Hematopoietic multipotent progenitor cell treated with erythropoietin and hydrocortisone succinate and interleukin-3 and kit ligand, for 4 days (in vitro differentiated cells): ENCODE measurements around the gene CAMTA1.
"Not testable (repeated sequence)": the region's sequence is repeated elsewhere in the genome, so short reads cannot be mapped to it uniquely, and the experiment has no call there.

Experiments used
- DNase-seq: peaks from one replicate; pipeline ENCODE4 v3.0.0-alpha.2; 2015

CAMTA1 gene

GRCh38 chr1:7695497-7696117 is 910.4 kb downstream of the CAMTA1 start:
- no peak for DNase-seq

- no peak for DNase-seq
Observed at GRCh38 chr1:7698641-7699040, 913.4 kb downstream of the CAMTA1 start.

- DNase-seq = no peak
Observed at GRCh38 chr1:7702365-7702764, 917.1 kb downstream of the CAMTA1 start.

DNA sequence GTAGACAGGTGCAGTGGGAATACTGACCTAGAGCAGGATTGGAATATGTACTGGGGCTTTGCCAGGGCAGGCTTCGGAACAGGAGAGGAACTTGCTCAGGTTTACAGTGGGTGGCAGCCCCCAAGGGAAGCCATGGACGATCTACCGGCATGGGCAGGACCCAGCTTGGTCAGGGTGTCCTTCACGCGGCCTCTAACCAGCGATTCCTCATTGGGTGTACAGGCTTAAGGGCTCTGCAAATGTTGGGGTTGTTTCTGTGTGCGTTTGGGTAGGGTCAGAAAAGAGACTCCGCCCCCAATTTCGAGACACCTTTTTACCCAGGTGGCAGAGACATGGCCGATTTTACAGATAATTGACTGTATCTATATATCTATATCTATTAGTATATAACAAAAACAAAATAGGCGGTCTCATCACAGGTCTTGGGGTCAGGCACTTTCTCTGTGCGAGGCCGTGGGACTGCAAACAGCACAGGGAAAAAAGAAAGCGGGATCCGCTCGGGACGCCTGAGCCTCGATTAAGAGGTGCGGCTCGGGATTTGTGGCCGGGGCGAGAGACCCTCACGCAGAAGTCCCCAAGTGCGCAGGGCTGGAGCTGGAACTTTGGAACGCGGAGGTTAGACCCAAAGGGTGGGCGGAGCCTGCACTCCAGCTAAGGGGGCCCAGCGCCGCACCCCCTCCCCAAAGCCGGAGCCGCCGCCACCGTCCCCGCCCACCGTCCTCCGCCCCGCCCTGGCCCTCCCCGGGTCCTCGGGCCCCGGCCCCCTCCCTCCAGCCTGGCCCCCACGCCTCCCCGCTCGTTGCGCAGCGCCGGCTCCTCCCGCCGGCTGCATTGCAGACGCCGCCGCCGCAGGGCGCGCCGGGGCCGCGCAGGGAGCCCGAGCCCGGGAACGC is 918.3 kb downstream of the CAMTA1 start:
- DNase-seq = peak; percentile 35

DNA sequence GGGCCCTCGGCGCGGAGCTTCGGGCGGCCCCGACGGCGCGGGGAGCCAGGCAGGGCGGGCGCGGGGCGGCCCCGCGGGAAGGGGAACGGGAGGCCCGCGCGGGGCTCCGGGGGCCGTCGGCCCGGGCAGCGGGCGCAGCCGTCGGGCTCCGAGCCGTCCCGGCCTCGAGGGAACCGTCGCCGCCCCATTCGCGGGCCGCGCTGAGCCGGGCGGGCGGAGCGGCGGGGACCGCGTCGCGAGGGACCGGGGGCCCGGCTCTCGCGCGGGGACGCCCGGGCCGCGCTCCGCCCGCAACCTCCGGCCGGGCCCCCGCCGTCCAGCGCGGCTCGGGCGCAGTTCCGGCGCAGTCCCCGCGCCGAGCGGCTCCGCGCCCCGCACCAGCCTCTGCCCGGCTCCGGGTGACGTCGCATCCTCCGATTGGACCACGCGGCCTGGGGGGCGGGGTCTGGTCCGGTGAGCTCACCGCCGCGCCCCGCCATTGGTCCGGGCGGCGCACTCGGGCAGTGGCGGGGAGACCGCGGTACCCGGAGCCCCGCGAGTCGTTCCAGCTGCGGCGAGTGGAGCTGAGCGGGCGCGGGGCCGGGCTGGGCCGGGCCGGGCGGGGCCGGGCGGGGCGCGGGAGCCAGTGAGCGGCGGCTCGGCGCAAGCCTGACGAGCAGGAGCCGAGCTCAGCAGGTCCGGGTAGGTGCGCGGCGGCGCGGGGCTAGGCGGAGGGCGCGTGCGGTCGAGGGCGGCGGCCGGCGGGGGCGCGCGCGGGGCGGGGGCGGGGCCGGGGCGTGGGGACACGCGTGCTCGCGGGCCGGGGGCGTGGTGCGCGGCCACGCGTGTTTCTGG is 919.2 kb downstream of the CAMTA1 start:
- peak; percentile 95 for DNase-seq

GRCh38 chr1:7705048-7705907 is 920.0 kb downstream of the CAMTA1 start:
- peak; percentile 30 for DNase-seq

DNA sequence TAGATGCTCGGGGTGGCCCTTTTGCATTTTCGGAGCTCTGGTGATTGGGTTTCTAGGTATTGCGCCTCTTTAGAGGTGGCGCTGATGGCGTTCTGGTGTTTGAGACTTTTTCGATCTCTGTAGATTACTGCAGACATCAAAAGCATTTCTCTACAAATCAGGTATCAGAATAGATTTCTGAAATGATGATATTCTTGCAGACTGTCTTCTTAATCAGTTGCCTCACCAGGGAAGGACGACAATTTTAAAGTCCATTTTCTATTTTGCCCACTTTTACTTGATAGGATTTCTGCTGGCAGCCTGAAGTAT is 920.6 kb downstream of the CAMTA1 start:
- no peak for DNase-seq

DNA sequence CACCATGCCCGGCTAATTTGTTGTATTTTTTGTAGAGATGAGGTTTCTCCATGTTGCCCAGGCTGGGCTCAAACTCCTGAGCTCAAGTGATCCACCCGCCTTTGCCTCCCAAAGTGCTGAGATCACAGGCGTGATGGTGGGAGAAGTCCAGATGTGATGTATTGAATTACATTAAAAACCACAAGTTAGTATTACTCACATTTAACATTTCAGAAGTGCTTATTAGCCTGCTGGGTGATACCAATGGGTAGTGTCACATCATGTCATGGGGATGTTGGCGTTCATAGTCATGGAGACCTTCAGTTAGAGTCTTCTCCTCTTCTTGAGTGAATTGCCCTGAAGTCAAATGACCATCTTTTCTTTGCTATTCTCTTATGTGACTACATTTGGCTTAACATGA is 922.3 kb downstream of the CAMTA1 start:
- no peak for DNase-seq

DNA sequence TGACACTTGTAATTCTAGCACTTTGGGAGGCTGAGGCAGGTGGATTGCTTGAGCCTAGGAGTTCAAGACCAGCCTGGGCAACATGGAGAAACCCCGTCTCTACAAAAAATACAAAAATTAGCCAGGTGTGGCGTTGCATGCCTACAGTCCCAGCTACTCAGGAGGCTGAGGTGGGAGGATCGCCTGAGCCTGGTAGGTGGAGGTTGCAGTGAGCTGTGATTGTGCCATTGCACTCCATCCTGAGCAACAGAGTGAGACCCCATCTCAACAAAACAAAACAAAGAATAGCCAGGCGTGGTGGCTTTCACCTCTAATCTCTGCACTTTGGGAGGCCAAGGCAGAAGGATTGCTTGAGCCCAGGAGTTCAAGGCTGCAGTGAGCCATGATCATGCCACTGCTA is 922.8 kb downstream of the CAMTA1 start:
- DNase-seq = not testable (repeated sequence)

- no peak for DNase-seq
Observed at GRCh38 chr1:7710859-7711258, 925.6 kb downstream of the CAMTA1 start.

- DNase-seq = no peak
Observed at GRCh38 chr1:7712731-7713323, 927.6 kb downstream of the CAMTA1 start.

GRCh38 chr1:7716506-7716905 is 931.3 kb downstream of the CAMTA1 start:
- no peak for DNase-seq

DNA sequence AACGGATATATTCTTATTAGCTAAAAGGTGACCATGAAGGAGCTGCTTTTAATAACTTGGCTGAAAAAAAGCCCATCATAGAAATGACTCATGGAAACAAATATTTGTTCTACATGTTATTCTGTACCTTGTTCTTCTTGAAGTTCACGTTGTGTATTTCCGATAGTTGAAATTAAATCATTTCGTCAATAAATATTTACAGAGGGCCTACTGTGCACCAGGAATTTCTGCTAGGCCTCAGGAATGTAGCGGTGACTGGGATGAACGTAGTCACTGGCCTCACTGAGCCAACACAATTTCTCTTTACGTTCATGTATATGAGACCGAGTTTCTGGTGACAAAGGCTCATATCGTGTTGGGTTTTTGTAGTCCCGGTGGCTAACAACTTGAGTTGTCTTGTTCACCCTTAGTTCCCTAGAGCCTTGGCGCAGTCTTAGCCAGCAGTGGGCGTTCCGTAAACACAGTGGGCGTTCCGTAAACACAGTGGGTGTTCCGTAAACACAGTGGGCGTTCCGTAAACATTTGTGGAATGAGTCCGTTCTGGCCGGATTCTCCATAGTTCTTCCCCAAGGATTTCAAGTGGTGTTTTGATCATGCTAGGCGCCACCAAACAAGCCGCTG is 932.6 kb downstream of the CAMTA1 start:
- no peak for DNase-seq

DNA sequence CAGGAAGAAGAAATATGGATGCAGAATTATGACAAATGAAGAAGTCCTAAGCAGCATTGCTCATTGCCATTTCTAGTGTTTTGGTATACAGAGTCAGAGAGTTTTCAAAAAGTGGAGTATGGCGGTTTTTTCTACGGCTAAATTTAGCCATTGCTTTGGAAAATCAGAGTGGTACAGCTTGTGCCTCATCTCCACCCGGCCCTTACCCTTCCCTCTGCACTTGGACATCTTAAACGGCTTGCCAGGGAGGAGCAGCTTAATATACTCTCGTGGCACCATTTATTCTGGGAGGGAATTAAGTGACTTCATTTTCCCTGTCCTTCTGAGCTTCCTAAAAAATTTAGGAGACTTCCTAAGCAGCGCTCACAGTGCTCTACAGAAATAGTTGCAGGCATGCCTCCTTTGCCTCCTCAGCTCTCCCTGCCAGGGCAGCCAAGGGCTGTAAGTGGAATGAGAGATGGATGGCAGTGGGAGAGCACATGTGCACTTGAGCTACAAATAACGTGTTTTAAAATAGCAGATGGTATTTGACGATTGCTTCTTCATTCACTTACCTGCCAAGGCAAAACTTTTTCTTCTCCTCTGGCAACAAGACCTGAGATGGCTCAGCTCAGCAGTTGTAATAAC is 934.3 kb downstream of the CAMTA1 start:
- no peak for DNase-seq

DNA sequence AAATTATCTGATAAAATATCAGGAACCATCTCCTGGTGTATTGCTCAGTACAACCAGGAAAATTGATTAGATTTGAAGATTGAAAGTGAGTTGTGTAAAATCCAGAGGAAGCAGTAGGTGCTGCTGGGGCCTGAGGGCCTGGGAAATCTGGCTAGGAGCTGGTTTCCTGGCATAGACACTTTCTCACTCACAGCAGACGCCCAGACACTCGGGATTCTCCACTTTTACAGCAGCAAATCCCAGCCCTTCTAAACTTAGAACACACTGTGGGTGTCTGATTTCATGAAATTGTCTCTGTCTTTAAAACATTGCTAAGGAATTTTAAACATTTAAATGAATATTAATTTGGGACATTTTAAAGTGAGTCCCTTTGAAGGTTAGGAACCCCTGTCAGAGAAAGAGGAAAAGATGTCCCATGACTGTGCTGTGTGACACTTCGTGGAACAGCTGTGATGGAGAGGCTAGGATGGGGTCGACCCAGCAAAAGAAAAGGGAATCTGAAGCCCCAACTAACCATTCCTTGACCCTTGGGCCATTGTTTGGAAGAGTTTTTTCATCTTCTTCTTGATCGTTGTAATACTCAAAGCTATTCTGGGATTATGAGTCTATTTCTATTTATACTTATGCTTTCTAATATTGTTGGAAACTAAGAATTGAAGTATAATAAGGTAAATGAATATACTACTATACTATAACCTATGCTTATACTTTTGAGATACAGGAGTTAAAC is 936.9 kb downstream of the CAMTA1 start:
- no peak for DNase-seq

DNA sequence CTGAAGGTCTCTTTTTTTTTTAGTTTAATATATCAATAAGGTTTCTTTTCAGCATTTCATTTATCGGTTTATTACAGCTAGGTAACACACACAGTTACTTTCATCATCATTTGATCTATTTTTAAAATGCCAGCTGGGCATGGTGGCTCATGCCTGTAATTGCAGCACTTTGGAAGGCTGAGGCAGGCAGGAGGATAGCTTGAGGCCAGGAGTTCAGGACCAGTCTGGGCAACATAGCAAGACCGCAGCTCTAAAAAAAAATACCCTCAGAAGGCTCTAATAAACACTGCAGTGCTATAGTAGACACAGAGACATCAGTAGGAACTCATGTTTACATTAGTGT is 937.4 kb downstream of the CAMTA1 start:
- DNase-seq = no peak

GRCh38 chr1:7726623-7727022 is 941.4 kb downstream of the CAMTA1 start:
- DNase-seq = peak; percentile 42

GRCh38 chr1:7727809-7728471 is 942.7 kb downstream of the CAMTA1 start:
- DNase-seq = no peak

- no peak for DNase-seq
Observed at GRCh38 chr1:7729761-7730160, 944.5 kb downstream of the CAMTA1 start.

GRCh38 chr1:7732331-7732730 is 947.1 kb downstream of the CAMTA1 start:
- DNase-seq = no peak
